Esophagus squamous epithelium (tissue), 4 donors: Measurements from ENCODE around the gene AFM.

Experiments used
- POLR2A ChIP-seq, 4 donors: fragments of 450-650 bp; IDR thresholded peaks; one replicate each; pipeline ENCODE4 v1.6.1; 2017; ENCODE audit warnings: antibody characterized with exemption in 4 of 4, mild to moderate bottlenecking in 4 of 4, moderate library complexity in 3 of 4
- TF ChIP-seq, protein P1 (sequence below), 6 experiments: fragments of 450-650 bp in 4 of 6; fragments of 200-600 bp in 2 of 6; sonication (generic) in 2 of 6; IDR thresholded peaks; one replicate each; pipeline ENCODE4 v1.5.1; 2016 to 2019; ENCODE audit warnings: antibody characterized with exemption in 6 of 6, mild to moderate bottlenecking in 4 of 6, moderate library complexity in 4 of 6

DNA sequence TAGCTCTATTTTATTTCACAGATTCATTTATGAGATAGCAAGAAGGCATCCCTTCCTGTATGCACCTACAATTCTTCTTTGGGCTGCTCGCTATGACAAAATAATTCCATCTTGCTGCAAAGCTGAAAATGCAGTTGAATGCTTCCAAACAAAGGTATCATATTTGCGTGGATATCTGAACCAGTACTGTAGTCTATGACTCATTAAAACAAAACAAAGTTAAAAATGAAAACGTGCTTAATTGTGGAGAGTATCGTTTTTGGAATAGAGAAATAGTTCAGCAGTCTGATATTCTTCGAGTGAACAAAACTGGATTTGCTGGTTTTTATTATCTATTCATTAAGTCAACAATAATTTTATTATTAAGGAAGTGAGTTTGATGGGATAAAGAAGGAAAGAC lies 39.3 kb upstream of the AFM start:
- TF ChIP-seq, protein P1, sequence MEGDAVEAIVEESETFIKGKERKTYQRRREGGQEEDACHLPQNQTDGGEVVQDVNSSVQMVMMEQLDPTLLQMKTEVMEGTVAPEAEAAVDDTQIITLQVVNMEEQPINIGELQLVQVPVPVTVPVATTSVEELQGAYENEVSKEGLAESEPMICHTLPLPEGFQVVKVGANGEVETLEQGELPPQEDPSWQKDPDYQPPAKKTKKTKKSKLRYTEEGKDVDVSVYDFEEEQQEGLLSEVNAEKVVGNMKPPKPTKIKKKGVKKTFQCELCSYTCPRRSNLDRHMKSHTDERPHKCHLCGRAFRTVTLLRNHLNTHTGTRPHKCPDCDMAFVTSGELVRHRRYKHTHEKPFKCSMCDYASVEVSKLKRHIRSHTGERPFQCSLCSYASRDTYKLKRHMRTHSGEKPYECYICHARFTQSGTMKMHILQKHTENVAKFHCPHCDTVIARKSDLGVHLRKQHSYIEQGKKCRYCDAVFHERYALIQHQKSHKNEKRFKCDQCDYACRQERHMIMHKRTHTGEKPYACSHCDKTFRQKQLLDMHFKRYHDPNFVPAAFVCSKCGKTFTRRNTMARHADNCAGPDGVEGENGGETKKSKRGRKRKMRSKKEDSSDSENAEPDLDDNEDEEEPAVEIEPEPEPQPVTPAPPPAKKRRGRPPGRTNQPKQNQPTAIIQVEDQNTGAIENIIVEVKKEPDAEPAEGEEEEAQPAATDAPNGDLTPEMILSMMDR (IDR thresholded peaks at IDR 0.05), result no peak
- no peak for TF ChIP-seq POLR2A (IDR thresholded peaks at IDR 0.05)
